ENCODE results near the gene TBC1D23.

GRCh38 chr3:100360757-100361496 lies 100.1 kb downstream of the TBC1D23 start:
- no peak for TF ChIP-seq POLR2AphosphoS5 (IDR thresholded peaks at IDR 0.05; ENCODE audit: borderline replicate concordance, low read depth, low read length)
- TF ChIP-seq FOXP2 (optimal IDR thresholded peaks at IDR 0.05; ENCODE audit: control extremely low read depth, extremely low read length, insufficient read depth) = no peak
- no peak for TF ChIP-seq EZH2 (IDR thresholded peaks at IDR 0.05)
